ENCODE data around the gene CPA5. TPM values are rescaled to one million over a fixed set of nuclear protein-coding genes. Genes with fewer than 3 reads are reported as not detected.

CPA5 gene
- polyA plus RNA-seq, 1 experiment, result 0.15 TPM

DNA sequence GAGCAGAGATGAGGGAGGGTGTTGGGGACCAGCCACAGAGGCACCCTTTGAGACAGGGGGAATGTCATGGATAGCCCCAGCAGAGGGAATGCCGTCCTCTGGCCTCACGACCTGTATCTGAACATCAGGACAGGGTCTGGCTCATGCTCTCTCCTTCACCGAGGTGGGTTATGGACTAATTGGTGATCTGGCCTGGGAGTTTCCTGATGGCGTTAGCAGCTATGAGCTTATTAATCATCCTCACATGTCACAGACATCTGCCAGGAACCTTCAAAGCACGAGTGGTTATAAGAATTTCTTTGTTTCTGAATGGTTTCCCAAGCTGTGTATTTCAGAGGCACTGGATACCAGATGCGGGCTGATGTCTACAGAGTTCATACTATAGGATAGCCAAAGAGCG lies 44.8 kb upstream of the CPA5 start:
- H3K36me3 ChIP-seq (ENCODE audit: control insufficient read depth, insufficient read depth, low read length), result peaks cover 13% of the 10 kb centered on the region
- H3K4me3 ChIP-seq (ENCODE audit: low read depth, low read length), result no peak overlapping the region
- DNase-seq (ENCODE audit: low read depth), result no peak
- CTCF ChIA-PET, result no interaction called here
- POLR2A ChIA-PET, result no interaction called here
- TF ChIP-seq CTCF (IDR thresholded peaks at IDR 0.05; ENCODE audit: insufficient read depth, low read depth, low read length), result no peak
- H3K27me3 ChIP-seq (ENCODE audit: control insufficient read depth, insufficient read depth, low read length), result no peaks in the 10 kb centered on the region

- Histone ChIP-seq H3K36me3 (ENCODE audit: control insufficient read depth, insufficient read depth, low read length) (peaks cover 13% of the 10 kb centered on the region), H3K27me3 (ENCODE audit: control insufficient read depth, insufficient read depth, low read length) (no peaks in the 10 kb centered on the region), H3K4me3 (ENCODE audit: low read depth, low read length) (no peak overlapping the region)
- ChIA-PET POLR2A (no interaction called here), CTCF (interaction anchor here (0.9 kb wide), 1 partner anchor 8 kb away, joined by 3 read pairs; the partner anchor contains the start of gene CPA4)
- DNase-seq (ENCODE audit: low read depth), result no peak
- no peak for TF ChIP-seq CTCF (IDR thresholded peaks at IDR 0.05; ENCODE audit: insufficient read depth, low read depth, low read length)
Measured at GRCh38 chr7:130301501-130302020, 43.1 kb upstream of the CPA5 start.

DNA sequence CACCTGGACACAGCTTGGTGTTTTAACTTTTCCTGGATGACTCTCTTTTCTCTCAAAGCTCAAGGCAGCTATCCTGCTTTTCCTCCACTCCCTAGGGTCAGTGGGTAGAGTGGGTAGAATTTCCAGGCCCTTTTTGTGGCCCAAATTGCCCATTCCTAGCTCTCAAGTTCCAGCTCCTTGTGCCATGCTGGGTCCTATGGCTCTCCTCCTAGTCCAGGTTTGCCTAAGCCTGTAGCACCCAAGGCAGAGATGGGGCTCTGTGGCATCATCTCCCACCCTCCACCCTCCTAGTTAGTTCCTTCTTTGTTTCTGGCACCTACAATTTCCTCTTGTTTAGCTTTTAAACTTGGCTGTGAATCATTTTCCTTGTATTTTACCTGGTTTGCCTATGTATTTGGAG lies 42.0 kb upstream of the CPA5 start:
- no peak overlapping the region for H3K4me3 ChIP-seq (ENCODE audit: low read depth, low read length)
- ChIA-PET POLR2A (no interaction called here), CTCF (no interaction called here)
- peaks cover 13% of the 10 kb centered on the region for H3K36me3 ChIP-seq (ENCODE audit: control insufficient read depth, insufficient read depth, low read length)
- no peak for DNase-seq (ENCODE audit: low read depth)
- no peak for TF ChIP-seq CTCF (IDR thresholded peaks at IDR 0.05; ENCODE audit: insufficient read depth, low read depth, low read length)
- H3K27me3 ChIP-seq (ENCODE audit: control insufficient read depth, insufficient read depth, low read length), result no peaks in the 10 kb centered on the region

GRCh38 chr7:130303127-130303526 lies 41.5 kb upstream of the CPA5 start:
- DNase-seq (ENCODE audit: low read depth), result no peak
- H3K4me3 ChIP-seq (ENCODE audit: low read depth, low read length), result no peak overlapping the region
- peaks cover 13% of the 10 kb centered on the region for H3K36me3 ChIP-seq (ENCODE audit: control insufficient read depth, insufficient read depth, low read length)
- H3K27me3 ChIP-seq (ENCODE audit: control insufficient read depth, insufficient read depth, low read length), result no peaks in the 10 kb centered on the region
- ChIA-PET CTCF (no interaction called here), POLR2A (interaction anchor here (0.7 kb wide), 1 partner anchor 207 kb away, joined by 3 read pairs; no protein-coding TSS in a partner anchor)
- TF ChIP-seq CTCF (IDR thresholded peaks at IDR 0.05; ENCODE audit: insufficient read depth, low read depth, low read length), result no peak

DNA sequence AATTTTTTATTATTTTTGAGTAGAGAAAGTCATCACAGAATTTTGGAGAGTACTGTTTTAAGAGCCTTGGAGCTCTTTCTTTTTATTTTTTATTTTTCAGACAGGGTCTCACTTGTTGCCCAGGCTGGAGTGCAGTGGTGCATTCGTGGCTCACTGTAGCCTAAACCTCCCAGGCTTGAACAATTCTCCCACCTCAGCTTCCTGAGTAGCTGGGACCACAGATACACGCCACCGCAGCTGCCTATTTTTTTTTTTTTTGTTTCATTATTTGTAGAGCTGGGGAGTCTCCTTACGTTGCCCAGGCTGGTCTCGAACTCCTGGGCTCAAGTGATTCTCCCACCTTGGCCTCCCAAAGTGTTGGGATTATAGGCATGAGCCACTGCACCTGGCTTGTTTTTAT lies 41.1 kb upstream of the CPA5 start:
- Histone ChIP-seq H3K4me3 (ENCODE audit: low read depth, low read length) (no peak overlapping the region), H3K27me3 (ENCODE audit: control insufficient read depth, insufficient read depth, low read length) (no peaks in the 10 kb centered on the region), H3K36me3 (ENCODE audit: control insufficient read depth, insufficient read depth, low read length) (peaks cover 13% of the 10 kb centered on the region)
- TF ChIP-seq CTCF (IDR thresholded peaks at IDR 0.05; ENCODE audit: insufficient read depth, low read depth, low read length), result no peak
- CTCF ChIA-PET, result no interaction called here
- DNase-seq (ENCODE audit: low read depth), result no peak
- POLR2A ChIA-PET, result interaction anchor here (0.7 kb wide), 1 partner anchor 207 kb away, joined by 3 read pairs; no protein-coding TSS in a partner anchor

All from BJ (cell line).